Stimulated activated naive CD8-positive, alpha-beta T cell treated with anti-CD3 and anti-CD28 coated beads, Interleukin-15, Interleukin-2, amounts not matched to agents 100 ng/mL and 50 ng/mL, for 24 hours (primary cell): Measurements from ENCODE around the gene SMARCE1.
"Not testable (repeated sequence)": the region's sequence is repeated elsewhere in the genome, so short reads cannot be mapped to it uniquely, and the experiment has no call there.

ENCODE experiments used
- H3K27ac Mint-ChIP-seq: one replicate; pipeline ENCODE4 v1.8.0; 2021; ENCODE audit warnings: mild to moderate bottlenecking, mixed read lengths
- H3K27me3 Mint-ChIP-seq: one replicate; pipeline ENCODE4 v1.8.0; 2021; ENCODE audit warnings: mixed read lengths
- H3K36me3 Mint-ChIP-seq: one replicate; pipeline ENCODE4 v1.8.0; 2021; ENCODE audit warnings: low read depth, mixed read lengths
- H3K4me1 Mint-ChIP-seq: one replicate; pipeline ENCODE4 v1.8.0; 2021; ENCODE audit warnings: low read depth, mixed read lengths
- H3K4me3 Mint-ChIP-seq: one replicate; pipeline ENCODE4 v1.8.0; 2021; ENCODE audit warnings: mild to moderate bottlenecking, mixed read lengths
- H3K9me3 Mint-ChIP-seq: one replicate; pipeline ENCODE4 v1.8.0; 2021; ENCODE audit warnings: mixed read lengths

SMARCE1 gene

GRCh38 chr17:40588552-40588951, 59.1 kb downstream of the SMARCE1 start:
- H3K27me3 Mint-ChIP-seq, result no peaks in the 10 kb centered on the region
- H3K27ac Mint-ChIP-seq, result peak overlapping the region; percentile 7
- peaks cover 75% of the 10 kb centered on the region for H3K4me1 Mint-ChIP-seq
- H3K9me3 Mint-ChIP-seq, result peaks cover 32% of the 10 kb centered on the region
- H3K4me3 Mint-ChIP-seq, result no peak overlapping the region
- peaks cover 23% of the 10 kb centered on the region for H3K36me3 Mint-ChIP-seq

GRCh38 chr17:40586264-40586663, 61.4 kb downstream of the SMARCE1 start:
- Mint-ChIP-seq H3K36me3 (peaks cover 23% of the 10 kb centered on the region), H3K27ac (peak overlapping the region; percentile 92), H3K4me3 (peak overlapping the region; percentile 21), H3K4me1 (peaks cover 96% of the 10 kb centered on the region), H3K9me3 (peaks cover 37% of the 10 kb centered on the region)
- H3K27me3 Mint-ChIP-seq, result not testable (repeated sequence)

GRCh38 chr17:40584950-40585349, 62.7 kb downstream of the SMARCE1 start:
- Mint-ChIP-seq H3K9me3 (peaks cover 35% of the 10 kb centered on the region), H3K36me3 (peaks cover 23% of the 10 kb centered on the region), H3K27ac (peak overlapping the region; percentile 42), H3K4me1 (peaks cover 98% of the 10 kb centered on the region)
- not testable (repeated sequence) for H3K4me3 Mint-ChIP-seq, H3K27me3 Mint-ChIP-seq

GRCh38 chr17:40582328-40582901, 65.2 kb downstream of the SMARCE1 start:
- H3K9me3 Mint-ChIP-seq, result peaks cover 29% of the 10 kb centered on the region
- H3K27me3 Mint-ChIP-seq, result no peaks in the 10 kb centered on the region
- peak overlapping the region; percentile 94 for H3K27ac Mint-ChIP-seq
- peak overlapping the region; percentile 65 for H3K4me3 Mint-ChIP-seq
- peaks cover 98% of the 10 kb centered on the region for H3K4me1 Mint-ChIP-seq
- peaks cover 23% of the 10 kb centered on the region for H3K36me3 Mint-ChIP-seq

GRCh38 chr17:40580140-40580539, 67.5 kb downstream of the SMARCE1 start:
- Mint-ChIP-seq H3K9me3 (peaks cover 24% of the 10 kb centered on the region), H3K36me3 (peaks cover 15% of the 10 kb centered on the region), H3K4me1 (peaks cover 95% of the 10 kb centered on the region), H3K27ac (peak overlapping the region; percentile 49), H3K27me3 (no peaks in the 10 kb centered on the region), H3K4me3 (no peak overlapping the region)

- Mint-ChIP-seq H3K4me1 (peaks cover 91% of the 10 kb centered on the region), H3K27me3 (no peaks in the 10 kb centered on the region), H3K27ac (no peak overlapping the region), H3K36me3 (peaks cover 13% of the 10 kb centered on the region), H3K4me3 (no peak overlapping the region), H3K9me3 (peaks cover 24% of the 10 kb centered on the region)
Measured at GRCh38 chr17:40579471-40579870, 68.1 kb downstream of the SMARCE1 start.

- Mint-ChIP-seq H3K4me1 (peaks cover 76% of the 10 kb centered on the region), H3K36me3 (peaks cover 23% of the 10 kb centered on the region), H3K4me3 (peak overlapping the region; percentile 40), H3K27ac (peak overlapping the region; percentile 70), H3K27me3 (no peaks in the 10 kb centered on the region), H3K9me3 (peaks cover 26% of the 10 kb centered on the region)
Measured at GRCh38 chr17:40577611-40578065, 70.0 kb downstream of the SMARCE1 start.

- H3K27ac Mint-ChIP-seq, result no peak overlapping the region
- peaks cover 37% of the 10 kb centered on the region for H3K36me3 Mint-ChIP-seq
- H3K27me3 Mint-ChIP-seq, result no peaks in the 10 kb centered on the region
- peaks cover 76% of the 10 kb centered on the region for H3K4me1 Mint-ChIP-seq
- H3K4me3 Mint-ChIP-seq, result no peak overlapping the region
- H3K9me3 Mint-ChIP-seq, result peaks cover 38% of the 10 kb centered on the region
Measured at GRCh38 chr17:40576113-40576740, 71.4 kb downstream of the SMARCE1 start.
